Activated CD8-positive, alpha-beta memory T cell treated with anti-CD3 and anti-CD28 coated beads for 48 hours (primary cell): ENCODE data around the gene MRPS11.
"Not testable (repeated sequence)": the region's sequence is repeated elsewhere in the genome, so short reads cannot be mapped to it uniquely, and the experiment has no call there.

Experiments
- DNase-seq, 3 experiments: peaks; one replicate each; pipeline ENCODE4 v3.0.0-alpha.2; 2020; ENCODE audit warnings: low read depth in 2 of 3, low spot score in 2 of 3

The MRPS11 gene

GRCh38 chr15:88454867-88455810, 12.4 kb upstream of the MRPS11 start:
- no peak for DNase-seq

- no peak for DNase-seq
Observed at GRCh38 chr15:88456733-88457132, 10.8 kb upstream of the MRPS11 start.

DNA sequence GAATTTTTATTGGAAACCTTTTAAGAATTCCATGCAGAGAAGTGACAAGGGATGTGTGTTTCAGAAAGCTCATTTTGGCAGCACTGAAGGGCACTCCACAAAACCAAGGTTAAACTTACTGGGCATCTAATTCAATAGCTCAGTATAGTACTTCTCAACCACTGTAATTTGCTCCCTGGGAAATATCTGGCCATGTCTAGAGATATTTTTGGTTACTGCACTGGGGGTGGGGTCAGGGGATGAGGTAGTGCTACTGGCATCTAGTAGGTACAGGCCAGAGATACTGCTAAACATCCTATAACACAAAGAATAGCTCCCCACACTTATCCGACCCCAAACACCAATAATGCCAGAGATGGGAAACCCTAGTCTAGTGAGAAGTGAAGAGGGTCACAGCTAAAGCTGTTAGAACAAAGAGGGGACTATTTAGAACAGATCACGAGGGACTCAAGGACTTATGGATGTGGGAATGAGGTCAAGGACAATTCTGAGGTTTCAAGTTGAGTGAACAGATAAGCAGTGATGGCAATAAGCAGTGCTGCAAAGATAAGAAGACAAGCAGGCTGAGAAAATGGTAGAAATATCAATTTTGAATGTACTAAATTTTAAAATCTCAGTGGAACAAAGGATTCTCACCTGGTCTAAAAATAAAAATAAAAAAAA, 3.5 kb upstream of the MRPS11 start:
- DNase-seq, result no peak

- no peak for DNase-seq
Observed at GRCh38 chr15:88465633-88466224, 1.8 kb upstream of the MRPS11 start.

- DNase-seq, result no peak
Observed at GRCh38 chr15:88467935-88468528, 524 bp downstream of the MRPS11 start.

DNA sequence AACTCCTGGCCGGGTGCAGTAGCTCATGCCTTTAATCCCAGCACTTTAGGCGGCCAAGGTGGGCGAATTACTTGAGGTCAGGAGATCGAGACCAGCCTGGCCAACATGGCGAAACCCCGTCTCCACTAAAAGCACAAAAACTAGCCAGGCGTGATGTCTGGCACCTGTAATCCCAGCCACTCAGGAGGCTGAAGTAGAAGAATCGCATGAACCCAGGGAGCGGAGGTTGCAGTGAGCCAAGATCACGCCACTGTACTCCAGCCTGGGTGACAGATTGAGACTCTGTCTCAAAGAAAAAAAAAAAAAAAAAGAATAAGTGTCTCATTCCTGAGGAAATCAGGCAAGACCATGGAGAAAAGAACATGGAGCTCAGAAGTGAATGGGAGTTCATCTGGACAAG, 1.2 kb downstream of the MRPS11 start:
- DNase-seq, result not testable (repeated sequence)

DNA sequence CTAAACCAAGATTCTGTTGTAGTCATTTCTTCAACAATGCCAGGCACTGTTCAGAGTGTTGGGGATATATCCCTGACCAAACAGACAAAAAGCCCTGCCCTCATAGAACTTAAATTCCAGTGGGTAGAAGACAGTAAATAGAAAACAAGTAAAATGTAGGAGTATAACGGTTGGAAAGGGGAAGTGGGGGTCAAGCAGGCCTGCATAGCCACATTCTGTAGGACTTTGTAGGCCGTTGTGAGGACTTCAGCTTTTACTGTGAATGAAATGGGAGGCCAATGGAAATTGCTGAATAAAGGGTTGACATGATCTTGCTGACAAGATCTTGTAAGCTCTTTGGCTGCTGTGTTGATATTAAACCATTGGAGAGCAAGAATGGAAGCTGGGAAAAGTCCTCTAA, 1.8 kb downstream of the MRPS11 start:
- no peak for DNase-seq

DNA sequence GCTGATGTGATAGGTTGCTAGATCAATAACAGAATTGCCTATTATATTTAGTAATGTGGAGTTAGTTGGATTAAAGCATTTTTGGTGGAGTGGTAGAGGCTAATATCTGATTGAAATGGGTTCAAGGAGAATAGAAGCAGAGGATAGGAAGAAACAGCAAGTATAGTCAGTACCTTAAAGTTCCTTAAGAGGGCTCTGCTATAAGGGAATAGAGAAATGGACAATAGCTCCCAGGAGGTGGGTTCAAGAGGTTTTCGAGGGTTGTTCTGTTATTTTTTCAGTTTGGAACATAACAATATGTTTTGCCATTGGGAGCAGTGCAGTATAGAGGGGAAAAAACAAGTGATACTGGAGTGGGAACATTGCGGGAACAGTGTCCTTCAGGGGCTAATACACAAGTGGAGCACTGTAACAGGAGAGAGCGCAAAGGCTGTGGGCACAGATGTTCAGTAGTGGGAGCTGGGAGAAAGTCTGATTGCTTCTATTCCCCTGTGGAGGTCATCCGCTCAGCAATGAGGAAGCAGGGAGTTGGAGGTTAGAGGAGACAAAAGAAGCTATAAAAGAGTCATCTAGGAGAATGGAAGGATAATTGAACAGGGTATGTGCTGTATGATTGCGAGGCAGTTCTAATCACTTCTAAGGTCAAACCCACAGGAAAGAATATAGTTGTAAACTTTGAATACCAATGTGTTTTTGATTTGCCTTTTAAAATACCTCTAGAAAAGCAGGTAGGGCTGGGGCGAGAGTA, 3.3 kb downstream of the MRPS11 start:
- DNase-seq, result no peak

- DNase-seq, result no peak
Observed at GRCh38 chr15:88472225-88472624, 4.7 kb downstream of the MRPS11 start.

- not testable (repeated sequence) for DNase-seq
Observed at GRCh38 chr15:88473661-88474293, 6.3 kb downstream of the MRPS11 start.

DNA sequence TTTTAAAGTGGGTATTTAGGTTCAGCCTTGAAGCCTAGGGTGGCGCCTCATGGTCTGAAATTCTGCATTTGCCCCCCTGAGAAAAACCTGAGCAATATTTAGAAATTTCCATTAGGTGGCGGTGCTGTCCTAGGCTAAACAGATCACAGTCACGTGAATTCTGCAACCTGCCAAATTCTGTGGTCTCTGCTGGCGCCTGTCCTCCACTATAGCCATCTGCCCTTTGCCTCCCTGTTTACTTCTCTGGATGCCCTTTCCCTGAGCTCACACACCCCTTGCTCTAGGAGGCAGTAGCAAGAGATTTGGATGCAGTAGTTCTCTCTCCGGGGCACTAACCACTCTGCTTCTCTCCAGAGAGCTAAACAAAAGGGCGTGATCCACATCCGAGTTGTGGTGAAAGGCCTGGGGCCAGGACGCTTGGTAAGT, 9.1 kb downstream of the MRPS11 start:
- no peak for DNase-seq

- DNase-seq, result no peak
Observed at GRCh38 chr15:88477126-88477525, 9.6 kb downstream of the MRPS11 start.

- no peak for DNase-seq
Observed at GRCh38 chr15:88477904-88478303, 10.4 kb downstream of the MRPS11 start.

GRCh38 chr15:88479169-88479568, 11.7 kb downstream of the MRPS11 start:
- DNase-seq, result no peak

DNA sequence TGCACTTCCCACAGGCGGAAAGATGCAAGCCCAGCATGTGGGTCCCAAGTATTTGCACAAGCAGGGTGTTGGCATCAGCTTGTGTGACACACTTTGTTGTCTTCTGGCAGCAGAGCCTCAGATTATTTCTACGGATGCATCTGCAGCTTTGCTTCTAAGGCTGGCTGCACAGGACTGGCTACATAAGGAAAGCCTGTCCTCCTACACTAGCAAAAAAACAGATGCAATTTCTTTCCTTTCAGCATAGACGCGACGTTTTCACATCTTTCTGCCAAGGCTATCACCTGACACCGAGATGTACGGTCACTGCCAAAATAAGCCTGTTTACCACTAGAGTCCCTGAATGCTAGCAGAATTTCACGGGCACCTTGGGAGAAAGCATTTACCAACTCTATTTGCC, 13.5 kb downstream of the MRPS11 start:
- DNase-seq, result no peak

- DNase-seq, result no peak
Observed at GRCh38 chr15:88482263-88482662, 14.8 kb downstream of the MRPS11 start.

- no peak for DNase-seq
Observed at GRCh38 chr15:88484682-88485331, 17.3 kb downstream of the MRPS11 start.

- no peak for DNase-seq
Observed at GRCh38 chr15:88487178-88487795, 19.8 kb downstream of the MRPS11 start.

GRCh38 chr15:88487796-88488523, 20.5 kb downstream of the MRPS11 start:
- no peak for DNase-seq
